ENCODE data around the gene ENTPD7.

The ENTPD7 gene

DNA sequence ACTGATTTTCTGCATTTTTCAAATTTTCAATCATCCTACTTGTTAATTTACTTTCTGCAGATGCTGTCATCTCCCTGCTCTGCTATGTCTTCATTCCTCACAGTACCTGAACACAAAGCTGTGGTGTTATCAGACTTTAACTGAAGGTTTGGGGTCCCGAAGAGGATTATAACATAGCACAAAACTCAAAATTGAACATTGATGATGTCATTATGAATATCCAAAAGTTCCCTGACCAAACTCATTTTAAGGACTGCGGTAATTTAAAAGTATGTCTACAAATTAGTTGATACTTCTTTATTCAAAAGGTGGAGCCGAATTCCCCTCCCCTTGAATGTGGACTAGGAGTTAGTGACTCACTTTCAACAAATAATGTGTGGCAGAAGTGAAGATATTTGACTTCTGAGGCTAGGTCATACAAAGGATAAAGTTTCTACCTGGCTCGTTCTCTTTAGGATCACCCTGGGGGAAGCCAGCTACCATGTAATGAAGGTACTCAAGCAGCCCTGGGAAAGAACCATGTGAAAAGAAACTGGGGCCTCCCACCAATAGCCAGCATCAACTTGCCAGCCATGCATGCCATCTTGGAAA lies 6.4 kb upstream of the ENTPD7 start:
- no peak for DNase-seq

- no peak for DNase-seq
Measured at GRCh38 chr10:99654390-99655175, 4.7 kb upstream of the ENTPD7 start.

GRCh38 chr10:99656199-99657064 lies 2.9 kb upstream of the ENTPD7 start:
- no peak for DNase-seq

GRCh38 chr10:99658622-99659030 lies 683 bp upstream of the ENTPD7 start:
- peak; percentile 48 for DNase-seq

DNA sequence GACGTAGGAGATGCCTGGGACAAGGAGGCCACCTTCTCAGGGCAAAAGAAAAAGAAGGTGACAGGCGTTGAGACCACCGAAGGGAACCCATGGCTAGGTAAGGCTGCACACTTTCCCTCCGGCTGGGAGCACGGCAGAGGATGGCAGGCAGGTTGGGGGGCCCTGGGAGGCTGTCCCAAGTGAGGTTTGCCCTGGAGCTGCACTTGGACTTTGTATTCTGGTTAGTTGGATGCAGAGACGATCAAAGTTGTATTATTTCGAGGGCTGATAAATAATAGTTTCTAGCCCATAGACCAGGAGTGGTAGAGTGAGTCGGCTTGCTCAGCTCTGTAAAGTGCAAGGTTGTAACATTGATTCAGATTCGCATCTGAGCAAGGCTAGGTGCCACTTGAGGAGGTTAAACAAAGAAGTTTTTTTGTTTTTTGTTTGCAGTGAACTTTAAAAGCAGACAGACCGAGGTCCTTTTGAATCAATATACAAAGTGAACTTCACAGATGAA lies 608 bp downstream of the ENTPD7 start:
- no peak for DNase-seq

DNA sequence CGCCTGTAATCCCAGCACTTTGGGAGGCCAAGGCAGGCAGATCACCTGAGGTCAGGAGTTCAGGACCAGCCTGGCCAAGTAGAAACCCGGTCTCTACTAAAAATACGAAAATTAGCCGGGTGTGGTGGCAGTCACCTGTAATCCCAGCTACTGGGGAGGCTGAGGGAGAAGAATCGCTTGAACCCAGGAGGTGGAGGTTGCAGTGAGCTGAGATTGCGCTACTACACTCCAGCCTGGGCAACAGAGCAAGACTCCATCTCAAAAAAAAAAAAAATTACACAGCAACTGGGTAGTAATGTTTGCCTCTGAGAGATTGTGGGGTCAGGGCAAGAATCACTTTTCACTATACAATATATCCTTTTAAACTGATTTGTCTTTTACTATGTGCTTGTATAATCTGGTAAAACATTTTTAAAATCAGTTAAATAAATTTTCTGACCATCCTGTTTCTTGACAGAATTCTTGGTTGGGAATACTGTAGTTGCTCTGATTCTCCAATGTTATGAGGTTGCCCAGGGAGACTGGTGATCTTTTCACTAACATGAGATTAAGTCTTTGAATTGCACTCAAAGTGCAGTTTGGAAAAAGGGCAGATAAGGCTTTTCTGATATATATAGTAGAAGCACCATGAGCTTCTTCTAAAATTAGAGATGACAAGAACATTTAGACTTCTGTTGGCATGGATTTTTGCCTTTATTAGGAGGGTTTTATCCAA lies 1.5 kb downstream of the ENTPD7 start:
- no peak for DNase-seq

DNA sequence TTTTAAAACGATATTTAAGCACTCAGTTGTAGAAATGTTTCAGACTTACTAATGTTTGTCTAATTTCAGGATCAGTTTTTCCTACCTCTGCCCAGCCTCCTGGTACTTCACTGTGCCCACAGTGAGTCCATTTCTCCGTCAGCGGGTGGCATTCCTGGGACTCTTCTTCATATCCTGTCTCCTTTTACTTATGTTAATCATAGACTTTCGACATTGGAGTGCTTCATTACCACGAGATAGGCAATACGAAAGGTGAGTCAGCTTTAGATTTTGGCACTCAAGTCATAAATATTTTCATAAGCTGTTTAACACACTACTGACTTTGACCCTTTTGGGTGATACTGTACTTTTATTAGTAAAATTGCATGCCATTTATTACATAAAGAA lies 2.1 kb downstream of the ENTPD7 start:
- DNase-seq, result peak; percentile 93

DNA sequence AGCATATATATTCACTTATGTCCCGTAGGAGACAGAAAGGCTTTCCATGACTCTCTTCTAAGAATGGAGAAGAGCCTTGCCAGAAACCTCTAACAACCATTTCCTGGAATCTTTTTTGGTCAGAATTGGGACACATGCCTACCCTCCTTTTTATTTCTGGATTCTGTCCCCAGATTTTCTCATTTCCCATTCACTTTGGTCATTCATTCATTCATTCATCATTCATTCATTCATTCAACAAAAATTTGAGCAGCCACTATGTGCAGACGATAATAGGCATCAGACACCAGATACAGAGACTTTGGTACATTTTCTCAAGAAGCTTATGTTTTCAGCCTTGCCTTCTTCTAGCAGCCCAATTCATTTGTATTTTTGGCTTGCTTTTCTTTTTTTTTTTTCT lies 6.0 kb downstream of the ENTPD7 start:
- DNase-seq, result no peak

DNA sequence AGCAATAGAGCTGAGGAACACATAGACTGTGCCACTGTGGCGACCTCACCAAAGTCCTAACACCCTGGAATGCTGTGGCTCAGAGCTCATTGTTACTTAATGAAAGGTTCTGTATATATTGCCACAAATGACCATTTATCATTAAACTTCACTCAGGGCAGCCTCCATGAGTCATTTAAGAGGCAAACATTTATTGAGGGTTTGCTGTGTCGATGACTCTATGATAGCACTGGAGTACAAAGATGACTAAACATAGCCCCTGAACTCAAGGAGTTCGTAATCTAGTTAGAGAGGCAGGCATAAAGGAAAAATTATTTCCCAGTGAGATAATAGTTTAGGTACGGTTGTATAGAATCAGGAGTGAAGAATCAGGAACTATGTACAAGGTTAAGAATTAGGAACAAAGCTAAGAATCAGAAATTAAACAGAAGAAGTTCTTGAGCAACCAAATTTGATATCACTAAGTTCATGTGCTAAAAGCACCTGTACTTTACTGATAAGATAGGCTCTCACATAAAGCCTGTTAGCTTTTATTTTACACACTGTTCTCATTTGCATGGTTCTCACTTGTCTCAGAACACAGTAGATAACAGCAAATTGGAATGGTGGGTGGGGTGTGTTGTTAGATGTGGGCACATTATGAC lies 7.9 kb downstream of the ENTPD7 start:
- DNase-seq, result peak; percentile 93

DNA sequence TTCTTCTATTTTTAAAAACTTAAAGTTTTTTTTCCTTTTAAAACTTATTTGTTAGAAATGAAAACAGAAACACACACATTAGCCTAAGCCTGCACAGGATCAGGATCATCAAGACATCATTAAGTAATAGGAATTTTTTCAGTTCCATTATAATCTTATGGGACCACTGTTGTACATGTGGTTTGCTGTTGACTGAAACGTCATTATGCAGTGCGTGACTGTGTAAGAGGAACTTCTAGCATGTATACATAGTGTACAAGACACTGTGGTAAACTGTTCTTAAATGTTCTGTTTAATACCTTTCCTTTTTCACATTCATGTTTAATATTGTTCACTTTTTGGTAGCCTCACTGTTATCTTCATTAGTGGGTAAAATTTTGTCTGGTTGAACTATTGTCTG lies 12.1 kb downstream of the ENTPD7 start:
- no peak for DNase-seq

DNA sequence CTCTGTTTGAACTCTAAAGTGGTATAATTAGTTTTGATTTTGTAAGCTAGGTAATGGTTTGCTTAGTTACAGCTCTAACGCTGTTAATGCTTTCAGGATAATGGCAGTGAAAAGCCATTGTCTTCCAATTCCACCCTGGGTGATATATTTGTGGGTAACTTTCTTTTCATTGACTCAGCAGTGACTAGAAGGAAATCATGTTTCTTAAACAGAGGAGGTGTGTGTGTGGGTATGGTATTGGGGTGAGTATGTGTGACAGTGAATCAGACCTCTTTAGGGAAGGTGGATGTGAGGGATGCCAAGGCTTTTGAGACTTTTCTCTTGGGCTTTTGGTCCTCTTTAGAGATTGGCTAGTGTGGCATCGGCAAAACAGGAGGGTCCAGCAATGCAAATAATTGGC lies 13.6 kb downstream of the ENTPD7 start:
- DNase-seq, result no peak

DNA sequence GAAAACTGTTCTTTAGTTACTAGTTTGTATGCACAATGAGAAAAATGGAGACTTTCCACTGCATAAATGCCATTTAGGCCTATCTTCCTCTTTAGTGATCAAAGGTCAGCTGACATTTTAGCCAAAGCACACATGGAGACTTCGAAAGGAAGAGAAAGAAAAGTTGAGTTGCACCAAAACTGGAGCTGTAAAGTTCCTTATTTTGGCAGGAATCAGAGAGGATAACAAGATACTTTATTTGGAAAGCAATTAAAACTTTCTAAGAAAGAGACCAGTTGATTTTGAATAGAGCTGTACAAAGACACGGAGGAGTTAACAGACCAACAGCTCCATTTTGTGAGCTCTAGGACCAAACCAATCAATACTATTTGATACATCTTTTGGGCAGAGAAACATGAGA lies 14.2 kb downstream of the ENTPD7 start:
- no peak for DNase-seq

DNA sequence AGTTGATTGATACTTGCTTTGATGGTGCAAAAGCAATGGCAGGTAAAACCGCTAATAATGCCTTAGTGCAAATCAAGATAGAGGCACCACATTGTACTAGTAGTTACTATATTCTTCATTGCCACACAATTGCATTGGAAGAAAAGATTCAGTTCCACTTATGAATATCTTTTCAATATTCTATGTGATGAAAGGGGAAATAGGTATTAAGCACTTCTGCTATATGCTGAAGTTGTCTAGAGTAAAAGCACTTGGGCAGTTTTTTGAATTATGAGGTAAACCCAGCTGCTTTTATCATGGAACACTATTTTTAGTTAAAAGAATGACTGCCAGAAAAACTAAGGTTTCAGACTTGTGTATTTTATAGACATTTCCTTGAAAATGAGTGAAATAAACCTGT lies 15.5 kb downstream of the ENTPD7 start:
- DNase-seq, result no peak

- DNase-seq, result peak; percentile 83
Measured at GRCh38 chr10:99676426-99676825, 17.1 kb downstream of the ENTPD7 start.

GRCh38 chr10:99676895-99677294 lies 17.6 kb downstream of the ENTPD7 start:
- DNase-seq, result no peak

DNA sequence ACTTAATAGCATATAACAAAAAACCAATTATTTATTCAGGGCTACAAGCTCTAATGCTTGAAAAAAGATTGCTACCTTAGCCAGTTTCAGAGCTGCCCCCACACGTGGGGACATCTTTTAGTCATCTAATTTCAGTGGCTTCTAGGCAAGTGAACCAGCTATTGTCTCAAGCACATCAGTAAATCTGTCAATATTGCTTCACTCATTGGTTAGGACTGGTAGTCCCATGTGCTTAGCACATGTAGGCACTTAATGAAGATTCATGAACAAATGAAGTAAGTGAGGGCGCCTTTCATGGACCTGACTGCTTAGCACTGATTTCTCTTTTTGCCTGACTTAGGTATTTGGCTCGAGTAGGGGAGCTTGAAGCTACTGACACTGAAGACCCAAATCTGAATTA lies 19.6 kb downstream of the ENTPD7 start:
- no peak for DNase-seq

DNA sequence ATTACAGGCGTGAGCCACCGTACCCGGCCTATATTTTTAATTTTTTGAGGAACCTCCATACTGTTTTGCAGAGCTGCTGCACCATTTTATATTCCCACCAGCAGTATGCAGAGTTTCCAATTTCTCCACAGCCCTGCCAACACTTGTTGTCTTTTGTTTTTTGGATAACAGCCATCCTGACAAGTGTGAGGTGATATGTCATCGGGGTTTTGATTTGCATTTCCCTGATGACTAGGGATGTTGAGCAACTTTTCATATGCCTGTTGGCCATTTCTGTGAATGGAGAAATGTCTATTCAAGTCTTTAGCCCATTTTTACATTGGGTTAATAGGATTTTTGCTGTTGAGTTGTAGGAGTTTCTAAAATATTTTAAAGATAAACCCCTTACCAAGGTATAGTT lies 22.2 kb downstream of the ENTPD7 start:
- DNase-seq, result peak; percentile 82

GRCh38 chr10:99682032-99682431 lies 22.7 kb downstream of the ENTPD7 start:
- DNase-seq, result no peak

DNA sequence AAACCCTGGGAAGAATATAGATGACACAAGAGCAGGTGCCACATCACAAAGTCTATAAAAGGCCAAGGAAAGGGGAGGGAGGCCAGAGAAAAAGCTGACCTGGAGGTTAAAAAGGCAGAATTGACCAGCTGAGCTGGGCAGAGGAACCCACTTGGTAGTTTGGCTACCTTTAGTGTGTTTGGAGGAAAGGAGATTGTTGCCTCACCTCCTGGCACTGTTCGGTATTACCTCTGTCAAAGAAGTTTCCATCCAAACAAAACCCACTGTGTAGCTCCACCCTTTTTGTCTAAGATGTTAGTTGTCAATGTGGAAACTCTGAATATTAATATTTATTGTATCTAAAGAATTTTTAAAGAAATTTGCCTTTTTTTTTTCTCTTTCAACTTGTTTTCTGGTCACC lies 23.4 kb downstream of the ENTPD7 start:
- DNase-seq, result no peak

- DNase-seq, result no peak
Measured at GRCh38 chr10:99685597-99685967, 26.3 kb downstream of the ENTPD7 start.

DNA sequence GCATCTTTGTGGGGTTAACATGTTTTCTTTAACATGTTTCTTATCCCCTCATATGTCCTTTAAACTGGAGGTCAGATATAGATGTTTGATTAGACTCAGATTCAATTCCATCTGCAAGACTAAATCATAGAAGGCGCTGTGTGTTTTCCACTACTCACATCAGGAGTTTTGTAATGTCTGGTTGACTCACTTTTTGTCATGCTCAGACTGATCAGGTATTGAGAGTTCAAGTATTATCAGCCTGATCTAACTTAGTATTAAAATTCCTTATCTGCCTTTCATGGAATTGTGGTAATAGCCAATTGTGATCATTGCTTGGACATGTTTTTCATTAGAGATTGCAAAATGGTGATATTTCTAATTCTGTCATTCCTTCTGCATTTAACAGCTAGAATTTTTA lies 30.2 kb downstream of the ENTPD7 start:
- peak; percentile 31 for DNase-seq

- DNase-seq, result peak; percentile 90
Measured at GRCh38 chr10:99693933-99694583, 34.7 kb downstream of the ENTPD7 start.

Measured in EL (cell line).